ENCODE measurements around the gene FXYD7. TPM values are rescaled to one million over a fixed set of nuclear protein-coding genes. Genes with fewer than 3 reads are reported as not detected.

The FXYD7 gene
- total and polyA plus RNA-seq, 2 of the 13 experiments (the other 11 are each of a cell fraction or from before 2014, with no cell fraction given) = 0.55 TPM; not detected in 1

GRCh38 chr19:35134601-35135242, 8.3 kb upstream of the FXYD7 start, which contains the start of gene LGI4:
Gene LGI4, minus strand, starts transcription at chr19:35135059. Its CDS starts 379 bp downstream, at chr19:35134680.
- Histone ChIP-seq H3K4me1 (ENCODE audit: insufficient read depth, low read length) (peaks cover 88% of the 10 kb centered on the region), H3K9me3 (ENCODE audit: low read length) (no peaks in the 10 kb centered on the region), H3K9ac (ENCODE audit: insufficient read depth, low read depth, low read length) (no peak within 1 kb of the TSS), H3K79me2 (ENCODE audit: insufficient read depth, low read length) (no peaks in the 10 kb centered on the region), H3K4me2 (ENCODE audit: low read depth, low read length) (peak within 1 kb of the TSS; percentile 50), H3K27me3 (ENCODE audit: control insufficient read depth in 1 of 2, insufficient read depth in 2 of 2, low read length in 2 of 2) (no peaks in the 10 kb centered on the region), H4K20me1 (ENCODE audit: insufficient read depth, low read length) (no peaks in the 10 kb centered on the region), H2AFZ (ENCODE audit: low read length) (no peak within 1 kb of the TSS), H3K4me3 (replicated peaks in 1 of 3; ENCODE audit: insufficient read depth in 1 of 3, low read depth in 2 of 3, low read length in 3 of 3) (no peak within 1 kb of the TSS), H3K27ac (ENCODE audit: extremely low read length, insufficient read depth, low read length) (no peak within 1 kb of the TSS), H3K36me3 (replicated peaks in 1 of 2; ENCODE audit: control insufficient read depth in 1 of 2, insufficient read depth in 2 of 2, low read length in 2 of 2) (no peaks in the 10 kb centered on the region)
- ChIA-PET CTCF (ENCODE audit: low intra/inter-chr PET ratio, low total read pairs) (interaction anchor here (1.6 kb wide), 1 partner anchor 20 kb away, joined by 11 read pairs; the partner anchor contains the start of gene FXYD3), POLR2A (no interaction called here)
- FAIRE-seq (no peak), ATAC-seq (no peak), DNase-seq (ENCODE audit: low spot score) (no peak)
- no TSS peak for BruUV-seq (replicated peaks)
- WGBS (ENCODE audit: low lambda C conversion rate) = 92% methylated on average over 15 of the region's 15 CpGs
- intact Hi-C loops (cut with micrococcal nuclease; ENCODE audit: unreplicated experiment) = loop anchor here (1.0 kb wide), 1 partner anchor 67 kb away; no protein-coding TSS in a partner anchor
- TF ChIP-seq LCORL (IDR thresholded peaks at IDR 0.05) (no peak), LCORL (CRISPR knock-in tag; IDR thresholded peaks at IDR 0.05) (no peak), ZNF775 (CRISPR knock-in tag; IDR thresholded peaks at IDR 0.05; ENCODE audit: borderline replicate concordance) (no peak), ZBTB26 (CRISPR knock-in tag; IDR thresholded peaks at IDR 0.05; ENCODE audit: borderline replicate concordance) (no peak), ZNF687 (CRISPR knock-in tag; IDR thresholded peaks at IDR 0.05) (no peak), ZNF639 (CRISPR knock-in tag; conservative IDR thresholded peaks at IDR 0.05) (no peak), ZSCAN30 (CRISPR knock-in tag; IDR thresholded peaks at IDR 0.05) (no peak), EZH2 (conservative IDR thresholded peaks at IDR 0.05; ENCODE audit: low read depth, low read length) (no peak)
- in situ Hi-C loops (cut with HindIII; ENCODE audit: extremely low pct_ligation_motif_present, low pct_unique_long_range_greater_than_20kb) = loop anchor here (5.0 kb wide), 1 partner anchor 67 kb away; no protein-coding TSS in a partner anchor

Data from HepG2 (cell line).